Measurements from ENCODE around the gene LRRTM2.
"Not testable (repeated sequence)": the region's sequence is repeated elsewhere in the genome, so short reads cannot be mapped to it uniquely, and the experiment has no call there.

The LRRTM2 gene

DNA sequence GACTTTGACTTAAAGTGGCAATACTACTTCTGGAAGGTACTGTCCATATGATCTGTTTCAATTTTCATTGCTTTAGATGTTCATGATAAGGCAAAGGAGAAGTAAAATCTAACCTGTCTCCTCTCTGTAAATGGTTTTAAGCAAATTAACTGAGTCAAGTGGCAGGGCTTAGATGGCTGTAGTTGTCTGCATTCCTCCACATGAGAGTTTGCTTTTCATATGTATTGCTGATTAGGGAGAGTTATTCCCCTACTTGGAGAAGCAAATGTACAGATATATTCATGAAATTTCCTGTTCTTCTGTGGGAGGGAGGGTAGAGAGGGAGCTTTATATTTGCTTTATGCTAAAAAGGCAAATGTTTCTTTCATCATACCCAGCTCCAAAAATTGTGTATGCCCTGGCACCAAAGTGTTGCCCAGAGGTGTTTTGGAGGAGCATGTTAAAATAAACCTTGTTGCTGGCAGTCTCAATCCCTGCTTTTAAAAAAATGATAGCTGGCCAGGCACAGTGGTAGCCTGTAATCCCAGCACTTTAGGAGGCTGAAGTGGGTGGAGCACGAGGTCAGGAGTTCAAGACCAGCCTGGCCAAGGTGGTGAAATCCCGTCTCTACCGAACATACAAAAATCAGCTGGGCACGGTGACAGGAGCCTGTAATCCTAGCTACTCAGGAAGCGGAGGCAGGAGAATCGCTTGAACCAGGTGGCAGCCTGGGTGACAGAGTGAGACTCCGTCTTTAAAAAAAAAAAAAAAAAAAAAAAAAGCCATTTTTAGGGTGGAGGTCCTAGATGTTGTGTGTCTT, 3.5 kb upstream of the LRRTM2 start:
- DNase-seq = no peak

- DNase-seq = no peak
Observed at GRCh38 chr5:138876811-138877210, 1.7 kb upstream of the LRRTM2 start.

GRCh38 chr5:138875946-138876345, 811 bp upstream of the LRRTM2 start:
- DNase-seq = no peak

DNA sequence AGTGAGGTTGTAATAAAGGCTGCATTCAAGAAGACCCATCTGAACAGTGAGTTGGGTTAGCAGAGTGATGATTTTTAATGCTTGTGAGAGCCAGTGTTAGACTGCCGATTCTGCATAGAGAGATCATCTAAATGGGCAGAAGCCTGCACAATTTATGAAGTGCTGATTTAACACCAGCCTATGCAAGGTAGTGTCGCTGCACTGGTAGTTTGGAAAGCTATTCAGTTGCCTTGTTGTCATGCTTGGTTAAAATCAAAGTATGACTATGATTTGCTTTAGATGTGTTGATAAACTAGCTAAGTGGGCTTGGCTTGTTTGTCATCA, 379 bp upstream of the LRRTM2 start:
- no peak for DNase-seq

DNA sequence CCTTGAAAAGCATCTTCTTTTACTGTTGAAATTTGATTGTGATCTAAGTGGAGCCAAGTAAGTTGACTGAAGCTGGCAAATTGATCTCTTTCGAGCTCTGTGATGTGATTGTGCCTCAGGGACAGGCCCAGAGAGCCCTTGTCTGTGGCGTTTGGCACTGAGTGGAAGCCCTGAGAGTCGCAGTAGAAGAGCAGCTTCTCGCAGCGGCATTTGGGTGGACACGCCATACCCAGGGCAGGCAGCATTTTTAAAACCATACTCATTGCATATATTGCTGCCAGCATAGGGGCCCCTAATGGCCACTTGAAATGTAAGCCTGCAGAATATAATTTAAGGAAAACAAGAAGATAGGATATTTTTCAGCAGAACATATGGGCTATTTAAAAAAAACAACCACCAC, 894 bp downstream of the LRRTM2 start:
- DNase-seq = no peak

DNA sequence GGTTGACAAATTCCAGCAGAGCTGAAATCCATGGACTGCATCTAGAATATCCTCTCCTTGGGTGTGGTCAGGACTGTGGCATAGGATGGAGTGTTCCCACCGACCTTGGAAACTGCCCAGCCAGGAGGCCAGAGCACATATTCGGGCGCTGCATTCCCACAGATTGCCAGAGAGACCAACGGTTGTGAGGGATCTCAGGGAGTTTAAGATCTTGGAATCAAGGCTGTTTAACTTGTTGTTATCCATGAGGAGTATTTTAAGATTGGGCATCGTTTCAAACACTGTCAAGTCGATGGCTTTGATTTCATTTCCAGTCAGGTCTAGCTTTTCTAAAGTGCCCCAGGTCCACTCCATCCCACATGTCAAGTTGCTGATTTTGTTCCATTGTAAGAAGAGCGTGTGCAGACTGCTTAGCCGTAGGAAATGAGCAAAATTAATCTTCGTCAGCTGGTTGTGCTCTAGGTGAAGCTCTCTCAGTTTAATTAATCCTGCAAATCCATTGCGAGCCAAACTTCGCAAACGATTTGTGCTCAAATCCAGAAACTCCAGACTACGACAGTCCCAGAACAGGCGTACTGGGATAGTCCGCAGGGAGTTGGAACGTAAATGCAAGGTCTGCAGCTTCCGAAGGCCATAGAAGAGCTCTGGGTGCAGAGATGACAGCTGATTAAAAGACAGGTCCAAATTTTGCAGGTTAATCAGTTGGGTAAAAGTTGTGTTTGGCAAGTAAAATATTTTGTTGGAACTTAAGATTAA, 1.5 kb downstream of the LRRTM2 start:
- no peak for DNase-seq

GRCh38 chr5:138872841-138873465, 2.2 kb downstream of the LRRTM2 start:
- DNase-seq = no peak

DNA sequence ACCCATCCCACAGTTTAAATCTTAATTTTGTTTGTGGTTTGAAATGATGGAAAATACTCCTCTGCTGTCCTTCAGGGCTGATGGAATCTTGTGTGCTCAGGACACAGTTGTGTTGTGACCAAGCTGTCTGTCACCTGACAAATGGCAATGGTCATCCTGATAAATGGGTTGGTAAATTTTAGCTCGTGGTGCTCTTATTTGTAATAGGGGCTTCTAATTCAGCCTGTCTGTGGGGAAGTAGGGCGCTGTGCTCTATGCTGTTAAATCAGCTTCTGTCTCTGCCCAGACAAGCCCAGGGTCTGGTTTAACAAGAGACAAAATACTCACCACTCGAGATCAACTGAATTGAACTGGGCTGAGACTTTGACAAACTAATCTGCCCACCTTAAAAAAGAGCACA, 4.5 kb downstream of the LRRTM2 start:
- peak; percentile 4 for DNase-seq

DNA sequence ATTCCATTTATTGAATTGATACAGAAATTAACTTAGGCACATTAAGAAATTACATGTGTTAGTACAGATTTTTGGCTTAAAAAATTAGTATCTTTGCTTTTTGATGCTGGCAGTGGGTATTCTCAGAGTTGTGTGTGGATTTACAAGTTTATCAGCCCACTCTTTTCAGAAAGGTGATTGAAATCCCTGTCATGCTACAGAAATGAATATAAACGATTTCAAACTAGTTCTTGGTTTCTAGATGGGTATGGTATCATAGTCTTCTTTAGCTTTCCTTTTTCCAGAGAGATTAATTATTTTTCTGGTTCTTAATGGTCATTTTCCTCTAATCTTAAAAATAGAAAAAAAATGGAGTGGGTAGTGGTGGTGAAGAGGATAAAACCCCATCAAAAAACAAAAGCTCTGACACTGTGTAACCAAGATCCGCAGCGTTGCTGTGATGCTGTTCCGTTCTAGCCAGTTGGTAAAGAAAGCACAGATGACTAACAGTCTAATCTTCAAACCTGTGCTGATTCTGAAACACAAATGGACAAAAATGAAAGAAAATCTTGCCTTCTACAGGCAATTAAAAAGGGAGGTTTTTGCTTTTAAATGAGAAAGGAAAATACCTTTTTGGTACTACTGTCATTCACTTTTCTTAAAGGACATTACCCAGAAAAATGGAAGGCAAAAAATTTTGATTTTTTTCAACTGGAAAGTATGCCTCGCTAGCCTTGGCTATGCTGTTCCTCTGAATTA, 5.2 kb downstream of the LRRTM2 start:
- no peak for DNase-seq

GRCh38 chr5:138869038-138869437, 6.1 kb downstream of the LRRTM2 start:
- DNase-seq = no peak

- DNase-seq = no peak
Observed at GRCh38 chr5:138867011-138867410, 8.1 kb downstream of the LRRTM2 start.

DNA sequence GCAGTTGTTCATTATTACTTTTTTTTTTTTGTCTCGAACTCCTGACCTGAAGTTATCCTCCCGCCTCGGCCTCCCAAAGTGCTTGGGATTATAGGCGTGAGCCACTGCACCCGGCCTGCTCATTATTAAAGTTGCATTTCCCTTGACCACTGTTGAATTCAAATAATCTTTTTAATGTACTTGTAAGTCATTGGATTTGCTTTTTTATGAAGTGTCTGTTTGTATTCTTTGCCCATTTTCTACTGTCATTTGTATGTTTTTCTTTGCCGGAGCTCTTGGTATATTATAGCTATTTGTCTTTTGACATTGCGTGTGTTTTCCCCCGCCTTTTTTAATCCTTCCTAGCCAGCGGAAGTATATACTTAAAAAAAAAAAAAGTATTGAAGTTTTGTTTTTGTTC, 22.0 kb downstream of the LRRTM2 start:
- DNase-seq = no peak

GRCh38 chr5:138850865-138851435, 24.2 kb downstream of the LRRTM2 start:
- no peak for DNase-seq

DNA sequence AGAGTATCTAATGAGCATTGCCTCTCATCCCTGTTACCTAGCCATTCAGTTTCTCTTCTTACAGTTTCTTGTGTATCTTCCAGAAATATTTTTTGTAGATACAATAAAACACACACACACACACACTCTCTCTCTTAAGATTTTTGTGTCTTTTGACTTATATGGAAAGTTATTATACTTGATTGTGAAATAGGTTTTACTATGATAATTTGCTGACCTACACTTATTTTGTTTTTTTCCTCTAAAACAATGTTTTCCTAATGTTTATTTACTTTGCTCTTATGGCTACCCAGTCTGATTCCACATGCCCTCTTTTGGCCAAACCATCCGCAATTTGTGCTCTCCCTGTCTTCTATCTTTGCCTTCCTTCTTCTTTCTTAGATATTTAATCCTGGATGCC, 25.3 kb downstream of the LRRTM2 start:
- no peak for DNase-seq

DNA sequence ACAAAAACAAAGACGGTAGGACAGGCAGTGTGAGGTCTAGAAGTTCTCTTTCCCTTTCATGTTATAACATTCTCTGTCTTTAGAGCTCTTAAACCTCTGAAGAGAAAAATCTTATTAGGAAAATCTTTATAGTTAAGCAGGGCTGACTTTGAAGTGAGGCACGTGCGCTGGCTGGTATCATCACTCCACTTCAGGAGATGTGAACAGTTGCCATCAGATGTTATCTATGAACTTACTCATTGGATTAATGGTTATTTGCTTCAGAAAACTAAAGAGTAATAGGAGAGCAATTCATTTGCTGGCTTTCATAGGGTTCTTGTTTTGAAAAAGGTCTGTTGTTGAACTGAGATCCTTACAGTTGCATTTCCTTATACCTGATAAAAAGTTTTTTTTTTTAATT, 25.7 kb downstream of the LRRTM2 start:
- DNase-seq = no peak

GRCh38 chr5:138844812-138845513, 30.2 kb downstream of the LRRTM2 start:
- no peak for DNase-seq

DNA sequence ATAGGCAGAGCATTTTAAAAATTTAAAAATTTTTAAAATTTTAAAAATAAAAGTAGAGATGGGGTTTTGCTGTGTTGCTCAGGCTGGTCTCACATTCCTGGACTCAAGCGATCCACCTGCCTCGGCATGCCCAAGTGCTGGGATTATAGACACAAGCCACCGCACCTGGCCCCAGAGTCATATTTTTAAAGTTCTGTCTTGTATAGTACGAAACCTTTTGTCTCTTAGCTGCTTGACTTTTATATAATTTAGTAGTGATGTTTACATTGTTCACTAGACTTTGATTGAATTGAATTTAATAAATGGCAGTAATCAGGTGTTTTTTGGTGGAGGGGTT, 31.0 kb downstream of the LRRTM2 start:
- DNase-seq = no peak

GRCh38 chr5:138843316-138844124, 31.6 kb downstream of the LRRTM2 start:
- DNase-seq = no peak

- no peak for DNase-seq
Observed at GRCh38 chr5:138841531-138841930, 33.6 kb downstream of the LRRTM2 start.

DNA sequence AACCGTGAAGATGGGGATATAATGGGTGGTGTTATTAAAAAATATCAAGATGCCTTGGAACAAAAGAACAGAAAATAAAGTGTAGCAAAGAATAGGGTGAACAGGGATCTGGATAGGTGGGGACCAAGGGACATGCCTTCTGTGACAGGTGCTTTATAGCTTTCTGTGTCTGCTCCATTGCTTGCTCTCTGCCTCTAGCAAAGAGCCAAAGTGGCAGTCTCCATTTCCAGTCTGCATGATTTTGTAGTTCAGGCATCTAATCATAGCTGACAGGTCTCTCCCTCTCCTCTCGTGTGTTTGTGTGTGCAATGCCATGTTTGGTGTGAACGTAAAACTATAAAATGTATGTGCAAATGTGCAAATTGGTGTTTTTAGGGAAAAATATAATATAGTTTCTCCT, 35.0 kb downstream of the LRRTM2 start:
- no peak for DNase-seq

DNA sequence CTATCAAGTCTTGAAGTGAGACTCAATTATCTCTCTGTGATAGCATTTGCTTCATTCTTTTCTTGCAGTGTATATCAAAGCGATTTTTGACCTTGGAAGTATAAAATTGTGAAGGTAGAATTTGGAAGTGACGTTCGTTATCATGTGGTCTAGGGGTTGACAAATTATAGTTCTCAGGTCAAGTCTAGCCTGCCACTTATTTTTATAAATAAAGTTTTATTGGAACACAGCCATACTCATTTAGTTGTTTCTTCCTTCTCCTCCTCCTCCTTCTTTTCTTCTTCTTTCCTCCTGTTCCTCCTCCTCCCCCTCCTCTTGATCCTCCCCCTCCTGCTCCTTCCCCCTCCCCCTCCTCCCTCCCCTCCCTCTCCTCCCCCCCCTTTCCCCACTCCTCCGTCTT, 38.0 kb downstream of the LRRTM2 start:
- no peak for DNase-seq

DNA sequence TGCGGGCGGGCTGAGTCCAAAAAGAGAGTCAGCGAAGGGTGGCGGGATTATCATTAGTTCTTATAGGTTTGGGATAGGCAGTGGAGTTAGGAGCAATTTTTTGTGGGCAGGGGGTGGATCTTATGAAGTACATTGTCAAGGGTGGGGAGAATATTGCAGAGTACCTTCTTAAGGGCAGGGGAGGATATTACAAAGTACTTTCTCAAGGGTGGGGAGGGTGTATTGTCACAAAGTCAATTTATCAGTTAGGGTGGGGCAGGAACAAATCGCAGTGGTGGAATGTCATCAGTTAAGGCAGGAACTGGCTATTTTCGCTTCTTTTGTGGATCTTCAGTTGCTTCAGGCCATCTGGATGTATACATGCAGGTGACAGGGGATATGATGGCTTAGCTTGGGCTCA, 40.3 kb downstream of the LRRTM2 start:
- not testable (repeated sequence) for DNase-seq
